Endothelial cell (in vitro differentiated cells): ENCODE measurements around the gene NDST1. TPM values are rescaled to one million over a fixed set of nuclear protein-coding genes. Genes with fewer than 3 reads are reported as not detected.

Experiments used
- DNase-seq: peaks from one replicate; pipeline ENCODE4 v3.0.0; 2021; ENCODE audit warnings: low spot score
- H3K27ac Mint-ChIP-seq: one replicate; pipeline ENCODE4 v1.8.0; 2021; ENCODE audit warnings: mixed read lengths, inconsistent platforms; ENCODE audit not compliant: unreplicated experiment
- H3K27me3 Mint-ChIP-seq: one replicate; pipeline ENCODE4 v1.8.0; 2021; ENCODE audit warnings: mild to moderate bottlenecking, moderate library complexity, mixed read lengths, inconsistent platforms; ENCODE audit not compliant: unreplicated experiment
- H3K36me3 Mint-ChIP-seq: one replicate; pipeline ENCODE4 v1.8.0; 2021; ENCODE audit warnings: mild to moderate bottlenecking, low read depth, mixed read lengths, inconsistent platforms; ENCODE audit not compliant: unreplicated experiment
- H3K4me1 Mint-ChIP-seq: one replicate; pipeline ENCODE4 v1.8.0; 2021; ENCODE audit warnings: mild to moderate bottlenecking, mixed read lengths, inconsistent platforms; ENCODE audit not compliant: unreplicated experiment
- H3K4me3 Mint-ChIP-seq: one replicate; pipeline ENCODE4 v1.8.0; 2021; ENCODE audit warnings: mild to moderate bottlenecking, mixed read lengths, inconsistent platforms; ENCODE audit not compliant: unreplicated experiment
- H3K9me3 Mint-ChIP-seq: one replicate; pipeline ENCODE4 v1.8.0; 2021; ENCODE audit warnings: mixed read lengths, inconsistent platforms; ENCODE audit not compliant: unreplicated experiment
- CTCF ChIP-seq: fragments of 200-600 bp; sonication (generic); IDR thresholded peaks from one replicate; pipeline ENCODE4 v1.5.0; 2021; ENCODE audit warnings: antibody characterized with exemption; ENCODE audit not compliant: unreplicated experiment
- total RNA-seq: library from RNA; stranded (reverse); fragmentation: NEBNext Ultra II Directional; extraction: Animal tissue kit (Norgen Biotek cat#: 25700); gene quantifications from one replicate; pipeline ENCODE4 v1.2.1, GENCODE V29; 2021; ENCODE audit not compliant: unreplicated experiment

The NDST1 gene
- total RNA-seq, 1 donor from 2014 or later = 178 TPM

- H3K4me1 Mint-ChIP-seq = peaks cover 2% of the 10 kb centered on the region
- H3K36me3 Mint-ChIP-seq = no peaks in the 10 kb centered on the region
- H3K4me3 Mint-ChIP-seq = no peak overlapping the region
- no peaks in the 10 kb centered on the region for H3K9me3 Mint-ChIP-seq
- no peak for TF ChIP-seq CTCF
- H3K27ac Mint-ChIP-seq = no peak overlapping the region
- peaks cover 2% of the 10 kb centered on the region for H3K27me3 Mint-ChIP-seq
- no peak for DNase-seq
These were observed 75.8 kb downstream of the NDST1 start for GRCh38 chr5:150583541-150584225.

- TF ChIP-seq CTCF = no peak
- H3K36me3 Mint-ChIP-seq = no peaks in the 10 kb centered on the region
- H3K9me3 Mint-ChIP-seq = no peaks in the 10 kb centered on the region
- H3K27ac Mint-ChIP-seq = no peak overlapping the region
- DNase-seq = no peak
- H3K27me3 Mint-ChIP-seq = peaks cover 3% of the 10 kb centered on the region
- H3K4me1 Mint-ChIP-seq = peaks cover 2% of the 10 kb centered on the region
- H3K4me3 Mint-ChIP-seq = no peak overlapping the region
These were observed 76.8 kb downstream of the NDST1 start for GRCh38 chr5:150584556-150585335.

- no peaks in the 10 kb centered on the region for H3K36me3 Mint-ChIP-seq
- no peak for DNase-seq
- peaks cover 1% of the 10 kb centered on the region for H3K27me3 Mint-ChIP-seq
- H3K9me3 Mint-ChIP-seq = no peaks in the 10 kb centered on the region
- no peak for TF ChIP-seq CTCF
- H3K27ac Mint-ChIP-seq = no peak overlapping the region
- H3K4me1 Mint-ChIP-seq = peaks cover 3% of the 10 kb centered on the region
- H3K4me3 Mint-ChIP-seq = no peak overlapping the region
These were observed 77.9 kb downstream of the NDST1 start for GRCh38 chr5:150585781-150586341.

- H3K27ac Mint-ChIP-seq = no peak overlapping the region
- peaks cover 3% of the 10 kb centered on the region for H3K27me3 Mint-ChIP-seq
- H3K9me3 Mint-ChIP-seq = no peaks in the 10 kb centered on the region
- no peaks in the 10 kb centered on the region for H3K36me3 Mint-ChIP-seq
- peaks cover 12% of the 10 kb centered on the region for H3K4me1 Mint-ChIP-seq
- no peak overlapping the region for H3K4me3 Mint-ChIP-seq
- DNase-seq = no peak
- no peak for TF ChIP-seq CTCF
These were observed 79.1 kb downstream of the NDST1 start for GRCh38 chr5:150587016-150587415.
